Measurements from ENCODE around the gene PARD6B.
"Not testable (repeated sequence)": the region's sequence is repeated elsewhere in the genome, so short reads cannot be mapped to it uniquely, and the experiment has no call there.

Gene PARD6B

GRCh38 chr20:50714426-50714825 lies 17.0 kb upstream of the PARD6B start:
- not testable (repeated sequence) for H3K9me3 ChIP-seq (ENCODE audit: control insufficient read depth, low read length); H3K27me3 ChIP-seq (replicated peaks; ENCODE audit: control insufficient read depth, insufficient read depth, low read length, poor library complexity, severe bottlenecking); DNase-seq; H3K4me1 ChIP-seq (ENCODE audit: control insufficient read depth, insufficient read depth, low read length, poor library complexity, severe bottlenecking); H3K36me3 ChIP-seq (ENCODE audit: control insufficient read depth, insufficient read depth, low read length); H3K4me3 ChIP-seq (ENCODE audit: insufficient read depth, low read depth, low read length, poor library complexity, severe bottlenecking); H3K27ac ChIP-seq (ENCODE audit: insufficient read depth, low read length, poor library complexity, severe bottlenecking)

- Histone ChIP-seq H3K4me1 (ENCODE audit: control insufficient read depth, insufficient read depth, low read length, poor library complexity, severe bottlenecking) (no peaks in the 10 kb centered on the region), H3K36me3 (ENCODE audit: control insufficient read depth, insufficient read depth, low read length) (no peaks in the 10 kb centered on the region), H3K27ac (ENCODE audit: insufficient read depth, low read length, poor library complexity, severe bottlenecking) (no peak overlapping the region), H3K27me3 (replicated peaks; ENCODE audit: control insufficient read depth, insufficient read depth, low read length, poor library complexity, severe bottlenecking) (peaks cover 7% of the 10 kb centered on the region), H3K9me3 (ENCODE audit: control insufficient read depth, low read length) (no peaks in the 10 kb centered on the region), H3K4me3 (ENCODE audit: insufficient read depth, low read depth, low read length, poor library complexity, severe bottlenecking) (no peak overlapping the region)
- DNase-seq = no peak
These were observed 15.7 kb upstream of the PARD6B start for GRCh38 chr20:50715694-50716093.

- Histone ChIP-seq H3K4me3 (ENCODE audit: insufficient read depth, low read depth, low read length, poor library complexity, severe bottlenecking) (no peak overlapping the region), H3K27ac (ENCODE audit: insufficient read depth, low read length, poor library complexity, severe bottlenecking) (no peak overlapping the region), H3K9me3 (ENCODE audit: control insufficient read depth, low read length) (no peaks in the 10 kb centered on the region), H3K36me3 (ENCODE audit: control insufficient read depth, insufficient read depth, low read length) (no peaks in the 10 kb centered on the region), H3K27me3 (replicated peaks; ENCODE audit: control insufficient read depth, insufficient read depth, low read length, poor library complexity, severe bottlenecking) (peaks cover 5% of the 10 kb centered on the region), H3K4me1 (ENCODE audit: control insufficient read depth, insufficient read depth, low read length, poor library complexity, severe bottlenecking) (no peaks in the 10 kb centered on the region)
- no peak for DNase-seq
These were observed 14.9 kb upstream of the PARD6B start for GRCh38 chr20:50716518-50716917.

GRCh38 chr20:50717312-50717711 lies 14.1 kb upstream of the PARD6B start:
- H3K36me3 ChIP-seq (ENCODE audit: control insufficient read depth, insufficient read depth, low read length) = no peaks in the 10 kb centered on the region

GRCh38 chr20:50717974-50718761 lies 13.2 kb upstream of the PARD6B start:
- DNase-seq = no peak
- Histone ChIP-seq H3K9me3 (ENCODE audit: control insufficient read depth, low read length) (no peaks in the 10 kb centered on the region), H3K27ac (ENCODE audit: insufficient read depth, low read length, poor library complexity, severe bottlenecking) (no peak overlapping the region), H3K36me3 (ENCODE audit: control insufficient read depth, insufficient read depth, low read length) (no peaks in the 10 kb centered on the region), H3K4me3 (ENCODE audit: insufficient read depth, low read depth, low read length, poor library complexity, severe bottlenecking) (no peak overlapping the region), H3K27me3 (replicated peaks; ENCODE audit: control insufficient read depth, insufficient read depth, low read length, poor library complexity, severe bottlenecking) (peaks cover 5% of the 10 kb centered on the region), H3K4me1 (ENCODE audit: control insufficient read depth, insufficient read depth, low read length, poor library complexity, severe bottlenecking) (no peaks in the 10 kb centered on the region)

More at GRCh38 chr20:50717312-50717711, 14.1 kb upstream of the PARD6B start:
- Histone ChIP-seq H3K9me3 (ENCODE audit: control insufficient read depth, low read length) (no peaks in the 10 kb centered on the region), H3K4me1 (ENCODE audit: control insufficient read depth, insufficient read depth, low read length, poor library complexity, severe bottlenecking) (no peaks in the 10 kb centered on the region), H3K27ac (ENCODE audit: insufficient read depth, low read length, poor library complexity, severe bottlenecking) (no peak overlapping the region), H3K4me3 (ENCODE audit: insufficient read depth, low read depth, low read length, poor library complexity, severe bottlenecking) (no peak overlapping the region), H3K27me3 (replicated peaks; ENCODE audit: control insufficient read depth, insufficient read depth, low read length, poor library complexity, severe bottlenecking) (peaks cover 5% of the 10 kb centered on the region)
- no peak for DNase-seq

- no peaks in the 10 kb centered on the region for H3K27me3 ChIP-seq (replicated peaks; ENCODE audit: control insufficient read depth, insufficient read depth, low read length, poor library complexity, severe bottlenecking)
These were observed 12.1 kb upstream of the PARD6B start for GRCh38 chr20:50719328-50719727.

GRCh38 chr20:50720026-50720425 lies 11.4 kb upstream of the PARD6B start:
- H3K27me3 ChIP-seq (replicated peaks; ENCODE audit: control insufficient read depth, insufficient read depth, low read length, poor library complexity, severe bottlenecking) = no peaks in the 10 kb centered on the region
- H3K9me3 ChIP-seq (ENCODE audit: control insufficient read depth, low read length) = no peaks in the 10 kb centered on the region
- H3K4me1 ChIP-seq (ENCODE audit: control insufficient read depth, insufficient read depth, low read length, poor library complexity, severe bottlenecking) = no peaks in the 10 kb centered on the region
- no peak for DNase-seq
- H3K27ac ChIP-seq (ENCODE audit: insufficient read depth, low read length, poor library complexity, severe bottlenecking) = no peak overlapping the region
- no peaks in the 10 kb centered on the region for H3K36me3 ChIP-seq (ENCODE audit: control insufficient read depth, insufficient read depth, low read length)
- no peak overlapping the region for H3K4me3 ChIP-seq (ENCODE audit: insufficient read depth, low read depth, low read length, poor library complexity, severe bottlenecking)

More at GRCh38 chr20:50719328-50719727, 12.1 kb upstream of the PARD6B start:
- no peaks in the 10 kb centered on the region for H3K36me3 ChIP-seq (ENCODE audit: control insufficient read depth, insufficient read depth, low read length)
- DNase-seq = no peak
- no peak overlapping the region for H3K27ac ChIP-seq (ENCODE audit: insufficient read depth, low read length, poor library complexity, severe bottlenecking)
- no peaks in the 10 kb centered on the region for H3K4me1 ChIP-seq (ENCODE audit: control insufficient read depth, insufficient read depth, low read length, poor library complexity, severe bottlenecking)
- H3K4me3 ChIP-seq (ENCODE audit: insufficient read depth, low read depth, low read length, poor library complexity, severe bottlenecking) = no peak overlapping the region
- no peaks in the 10 kb centered on the region for H3K9me3 ChIP-seq (ENCODE audit: control insufficient read depth, low read length)

- Histone ChIP-seq H3K36me3 (ENCODE audit: control insufficient read depth, insufficient read depth, low read length) (no peaks in the 10 kb centered on the region), H3K9me3 (ENCODE audit: control insufficient read depth, low read length) (no peaks in the 10 kb centered on the region), H3K4me3 (ENCODE audit: insufficient read depth, low read depth, low read length, poor library complexity, severe bottlenecking) (no peak overlapping the region), H3K27ac (ENCODE audit: insufficient read depth, low read length, poor library complexity, severe bottlenecking) (no peak overlapping the region), H3K27me3 (replicated peaks; ENCODE audit: control insufficient read depth, insufficient read depth, low read length, poor library complexity, severe bottlenecking) (no peaks in the 10 kb centered on the region), H3K4me1 (ENCODE audit: control insufficient read depth, insufficient read depth, low read length, poor library complexity, severe bottlenecking) (no peaks in the 10 kb centered on the region)
- DNase-seq = no peak
These were observed 10.8 kb upstream of the PARD6B start for GRCh38 chr20:50720582-50720981.

- Histone ChIP-seq H3K4me1 (ENCODE audit: control insufficient read depth, insufficient read depth, low read length, poor library complexity, severe bottlenecking) (no peaks in the 10 kb centered on the region), H3K27me3 (replicated peaks; ENCODE audit: control insufficient read depth, insufficient read depth, low read length, poor library complexity, severe bottlenecking) (no peaks in the 10 kb centered on the region), H3K9me3 (ENCODE audit: control insufficient read depth, low read length) (no peaks in the 10 kb centered on the region), H3K4me3 (ENCODE audit: insufficient read depth, low read depth, low read length, poor library complexity, severe bottlenecking) (no peak overlapping the region), H3K27ac (ENCODE audit: insufficient read depth, low read length, poor library complexity, severe bottlenecking) (no peak overlapping the region), H3K36me3 (ENCODE audit: control insufficient read depth, insufficient read depth, low read length) (no peaks in the 10 kb centered on the region)
- DNase-seq = no peak
These were observed 9.5 kb upstream of the PARD6B start for GRCh38 chr20:50721881-50722281.

- Histone ChIP-seq H3K27me3 (replicated peaks; ENCODE audit: control insufficient read depth, insufficient read depth, low read length, poor library complexity, severe bottlenecking) (no peaks in the 10 kb centered on the region), H3K4me1 (ENCODE audit: control insufficient read depth, insufficient read depth, low read length, poor library complexity, severe bottlenecking) (no peaks in the 10 kb centered on the region), H3K27ac (ENCODE audit: insufficient read depth, low read length, poor library complexity, severe bottlenecking) (no peak overlapping the region), H3K4me3 (ENCODE audit: insufficient read depth, low read depth, low read length, poor library complexity, severe bottlenecking) (no peak overlapping the region), H3K9me3 (ENCODE audit: control insufficient read depth, low read length) (no peaks in the 10 kb centered on the region), H3K36me3 (ENCODE audit: control insufficient read depth, insufficient read depth, low read length) (no peaks in the 10 kb centered on the region)
- no peak for DNase-seq
These were observed 8.8 kb upstream of the PARD6B start for GRCh38 chr20:50722424-50723155.
